Astrocyte (in vitro differentiated cells and primary cell): Measurements from ENCODE around the gene CCDC30. TPM values are rescaled to one million over a fixed set of nuclear protein-coding genes. Genes with fewer than 3 reads are reported as not detected.

Source experiments
- DNase-seq: peaks from one replicate; pipeline ENCODE4 v3.0.0-alpha.2; 2010; ENCODE audit warnings: low read depth
- FAIRE-seq: peaks from 2 replicates; lab custom pipeline; 2011; peaks lifted over from hg19 to GRCh38; lab: Jason Lieb, UNC
- H2AFZ ChIP-seq: 2 replicates; pipeline ENCODE4 v1.6.0; 2012; ENCODE audit warnings: low read depth, low read length, inconsistent platforms
- H3K27ac ChIP-seq: 2 replicates; pipeline ENCODE4 v1.5.1; 2011; ENCODE audit warnings: low read depth, low read length, inconsistent platforms
- H3K27me3 ChIP-seq: 2 replicates; pipeline ENCODE4 v1.6.0; 2011; ENCODE audit warnings: low read length, inconsistent platforms; ENCODE audit not compliant: insufficient read depth
- H3K36me3 ChIP-seq: 2 replicates; pipeline ENCODE4 v1.5.1; 2011; ENCODE audit warnings: low read length, inconsistent platforms; ENCODE audit not compliant: insufficient read depth
- H3K4me1 ChIP-seq: 2 replicates; pipeline ENCODE4 v1.5.1; 2011; ENCODE audit warnings: low read length, inconsistent platforms; ENCODE audit not compliant: insufficient read depth
- H3K4me2 ChIP-seq: 2 replicates; pipeline ENCODE4 v1.6.0; 2012; ENCODE audit warnings: low read length, inconsistent platforms
- H3K4me3 ChIP-seq: 2 replicates; pipeline ENCODE4 v1.5.1; 2011; ENCODE audit warnings: low read depth, mild to moderate bottlenecking, low read length, inconsistent platforms; ENCODE audit not compliant: insufficient read depth
- H3K79me2 ChIP-seq: 2 replicates; pipeline ENCODE4 v1.6.0; 2012; ENCODE audit warnings: mild to moderate bottlenecking, low read length, inconsistent platforms; ENCODE audit not compliant: insufficient read depth
- H3K9ac ChIP-seq: 2 replicates; pipeline ENCODE4 v1.6.0; 2012; ENCODE audit warnings: mild to moderate bottlenecking, low read length, inconsistent platforms
- H3K9me3 ChIP-seq: 2 replicates; pipeline ENCODE4 v1.5.1; 2012; ENCODE audit warnings: low read depth, mild to moderate bottlenecking, low read length, inconsistent platforms; ENCODE audit not compliant: insufficient read depth
- H4K20me1 ChIP-seq: 2 replicates; pipeline ENCODE4 v1.6.0; 2012; ENCODE audit warnings: low read length, inconsistent platforms; ENCODE audit not compliant: insufficient read depth
- H3K27ac Mint-ChIP-seq: one replicate; pipeline ENCODE4 v1.8.0; 2021; ENCODE audit warnings: mild to moderate bottlenecking, mixed read lengths; ENCODE audit not compliant: unreplicated experiment
- H3K27me3 Mint-ChIP-seq: one replicate; pipeline ENCODE4 v1.8.0; 2021; ENCODE audit warnings: low read depth, mixed read lengths; ENCODE audit not compliant: unreplicated experiment
- H3K36me3 Mint-ChIP-seq: one replicate; pipeline ENCODE4 v1.8.0; 2021; ENCODE audit warnings: low read depth, mixed read lengths; ENCODE audit not compliant: unreplicated experiment
- H3K4me1 Mint-ChIP-seq: one replicate; pipeline ENCODE4 v1.8.0; 2021; ENCODE audit warnings: low read depth, mixed read lengths; ENCODE audit not compliant: unreplicated experiment
- H3K4me3 Mint-ChIP-seq: one replicate; pipeline ENCODE4 v1.8.0; 2021; ENCODE audit warnings: mild to moderate bottlenecking, moderate library complexity, mixed read lengths; ENCODE audit not compliant: unreplicated experiment
- H3K9me3 Mint-ChIP-seq: one replicate; pipeline ENCODE4 v1.8.0; 2021; ENCODE audit warnings: mild to moderate bottlenecking, mixed read lengths; ENCODE audit not compliant: unreplicated experiment
- EZH2 ChIP-seq: IDR thresholded peaks from 2 replicates; pipeline ENCODE4 v1.6.1; 2012; ENCODE audit warnings: mild to moderate bottlenecking, low read length, inconsistent platforms; ENCODE audit not compliant: insufficient read depth
- total RNA-seq: library from RNA; stranded (reverse); gene quantifications from 2 replicates; pipeline ENCODE4 v1.2.1, GENCODE V29; 2021
- TF ChIP-seq, protein P1 (sequence below): IDR thresholded peaks from 2 replicates; pipeline ENCODE4 v1.5.1; 2011; ENCODE audit warnings: low read depth, mild to moderate bottlenecking, inconsistent platforms, low read length, moderate library complexity; ENCODE audit not compliant: insufficient read depth

CCDC30 gene
- total RNA-seq, 1 donor from 2014 or later, result 2.5 TPM

DNA sequence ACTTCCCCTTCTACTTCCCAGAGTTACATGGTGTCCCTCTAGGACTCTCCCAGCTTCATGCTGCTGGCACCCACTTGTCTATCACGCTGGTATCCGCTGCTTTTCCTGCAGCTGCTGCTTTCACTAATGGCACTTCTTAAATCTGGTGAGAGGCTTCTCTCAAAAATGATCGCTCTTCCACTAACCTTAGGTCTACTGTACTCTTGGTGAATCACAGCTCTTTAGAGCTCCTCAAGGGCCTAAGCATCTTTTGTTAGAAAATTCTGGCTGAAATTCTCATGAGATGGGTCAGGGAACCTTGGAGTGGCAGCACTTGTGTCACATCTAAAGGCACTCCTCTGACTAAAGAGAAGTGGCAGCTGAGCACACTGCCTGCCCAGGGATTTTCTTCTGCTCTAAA is 39.4 kb upstream of the CCDC30 start:
- Histone ChIP-seq H3K4me1 (peaks cover 12% of the 10 kb centered on the region), H4K20me1 (no peaks in the 10 kb centered on the region), H3K9me3 (no peaks in the 10 kb centered on the region), H3K36me3 (no peaks in the 10 kb centered on the region), H3K27me3 (peaks cover 16% of the 10 kb centered on the region), H3K79me2 (no peaks in the 10 kb centered on the region), H2AFZ (no peak overlapping the region), H3K9ac (no peak overlapping the region), H3K27ac (no peak overlapping the region), H3K4me3 (no peak overlapping the region), H3K4me2 (no peak overlapping the region)
- DNase-seq, result no peak
- H3K4me3 Mint-ChIP-seq, result no peak overlapping the region
- no peaks in the 10 kb centered on the region for H3K27me3 Mint-ChIP-seq
- FAIRE-seq, result no peak
- no peak for TF ChIP-seq EZH2
- TF ChIP-seq, protein P1, sequence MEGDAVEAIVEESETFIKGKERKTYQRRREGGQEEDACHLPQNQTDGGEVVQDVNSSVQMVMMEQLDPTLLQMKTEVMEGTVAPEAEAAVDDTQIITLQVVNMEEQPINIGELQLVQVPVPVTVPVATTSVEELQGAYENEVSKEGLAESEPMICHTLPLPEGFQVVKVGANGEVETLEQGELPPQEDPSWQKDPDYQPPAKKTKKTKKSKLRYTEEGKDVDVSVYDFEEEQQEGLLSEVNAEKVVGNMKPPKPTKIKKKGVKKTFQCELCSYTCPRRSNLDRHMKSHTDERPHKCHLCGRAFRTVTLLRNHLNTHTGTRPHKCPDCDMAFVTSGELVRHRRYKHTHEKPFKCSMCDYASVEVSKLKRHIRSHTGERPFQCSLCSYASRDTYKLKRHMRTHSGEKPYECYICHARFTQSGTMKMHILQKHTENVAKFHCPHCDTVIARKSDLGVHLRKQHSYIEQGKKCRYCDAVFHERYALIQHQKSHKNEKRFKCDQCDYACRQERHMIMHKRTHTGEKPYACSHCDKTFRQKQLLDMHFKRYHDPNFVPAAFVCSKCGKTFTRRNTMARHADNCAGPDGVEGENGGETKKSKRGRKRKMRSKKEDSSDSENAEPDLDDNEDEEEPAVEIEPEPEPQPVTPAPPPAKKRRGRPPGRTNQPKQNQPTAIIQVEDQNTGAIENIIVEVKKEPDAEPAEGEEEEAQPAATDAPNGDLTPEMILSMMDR, result no peak
- H3K27ac Mint-ChIP-seq, result peak overlapping the region; percentile 77
- peaks cover 35% of the 10 kb centered on the region for H3K4me1 Mint-ChIP-seq
- no peaks in the 10 kb centered on the region for H3K9me3 Mint-ChIP-seq
- no peaks in the 10 kb centered on the region for H3K36me3 Mint-ChIP-seq

DNA sequence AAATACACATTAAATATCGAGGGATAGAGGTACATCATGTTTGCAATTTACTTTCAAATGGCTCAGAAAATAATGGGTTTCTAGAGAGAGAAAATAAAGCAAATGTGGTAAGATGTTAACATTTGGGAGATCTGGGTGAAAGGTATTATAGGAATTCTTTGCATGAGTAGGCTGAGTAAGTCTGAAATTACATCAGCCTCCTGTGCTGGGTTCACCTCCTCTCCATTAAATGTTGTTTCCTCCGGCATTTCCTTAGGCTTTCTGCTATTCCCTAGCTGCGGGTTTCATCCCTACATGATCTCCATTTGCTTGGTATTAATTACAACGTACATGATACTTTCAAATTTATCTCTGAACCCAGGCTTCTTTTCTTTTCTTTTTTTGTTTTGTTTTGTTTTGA is 38.9 kb upstream of the CCDC30 start:
- TF ChIP-seq, protein P1, result no peak
- TF ChIP-seq EZH2, result no peak
- Histone ChIP-seq H3K4me3 (no peak overlapping the region), H3K36me3 (no peaks in the 10 kb centered on the region), H3K4me1 (peaks cover 12% of the 10 kb centered on the region), H3K79me2 (no peaks in the 10 kb centered on the region), H3K4me2 (no peak overlapping the region), H2AFZ (no peak overlapping the region), H4K20me1 (no peaks in the 10 kb centered on the region), H3K9me3 (no peaks in the 10 kb centered on the region), H3K27me3 (peaks cover 16% of the 10 kb centered on the region), H3K9ac (no peak overlapping the region), H3K27ac (no peak overlapping the region)
- Mint-ChIP-seq H3K27me3 (no peaks in the 10 kb centered on the region), H3K27ac (peak overlapping the region; percentile 83), H3K9me3 (no peaks in the 10 kb centered on the region), H3K4me3 (no peak overlapping the region), H3K4me1 (peaks cover 34% of the 10 kb centered on the region), H3K36me3 (no peaks in the 10 kb centered on the region)
- FAIRE-seq (no peak), DNase-seq (peak; percentile 20)

DNA sequence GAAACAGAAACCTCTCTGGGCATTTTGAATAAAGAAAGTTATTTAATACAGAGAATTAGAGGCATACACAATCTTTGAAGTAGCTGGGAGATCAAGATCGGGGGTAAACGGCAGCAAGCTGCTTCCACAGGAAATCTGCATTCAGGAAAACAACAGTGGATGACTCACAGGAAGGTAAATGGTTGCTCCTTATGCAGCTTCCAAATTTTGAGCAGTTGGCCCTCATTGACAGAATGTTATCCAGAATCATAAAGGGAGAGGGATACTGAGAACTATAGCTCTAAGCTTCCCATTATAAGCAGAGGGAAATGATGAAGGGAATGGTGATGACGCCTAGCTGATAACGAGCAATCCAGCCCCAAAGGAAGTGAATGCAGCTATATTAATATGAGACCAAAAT is 35.8 kb upstream of the CCDC30 start:
- Histone ChIP-seq H3K27me3 (peaks cover 5% of the 10 kb centered on the region), H3K9me3 (no peaks in the 10 kb centered on the region), H3K9ac (no peak overlapping the region), H3K27ac (no peak overlapping the region), H3K4me3 (no peak overlapping the region), H3K4me2 (no peak overlapping the region), H4K20me1 (no peaks in the 10 kb centered on the region), H3K36me3 (no peaks in the 10 kb centered on the region), H3K79me2 (no peaks in the 10 kb centered on the region), H2AFZ (no peak overlapping the region), H3K4me1 (no peaks in the 10 kb centered on the region)
- no peak for FAIRE-seq
- no peak overlapping the region for H3K27ac Mint-ChIP-seq
- no peak overlapping the region for H3K4me3 Mint-ChIP-seq
- H3K4me1 Mint-ChIP-seq, result peaks cover 24% of the 10 kb centered on the region
- H3K27me3 Mint-ChIP-seq, result no peaks in the 10 kb centered on the region
- no peak for DNase-seq
- TF ChIP-seq, protein P1, result no peak
- no peak for TF ChIP-seq EZH2
- H3K36me3 Mint-ChIP-seq, result no peaks in the 10 kb centered on the region
- no peaks in the 10 kb centered on the region for H3K9me3 Mint-ChIP-seq
